Measurements from ENCODE around the gene MBD6.

MBD6 gene

GRCh38 chr12:57488402-57489156, 34.0 kb upstream of the MBD6 start:
- TF ChIP-seq USF1 (IDR thresholded peaks at IDR 0.05): no peak
- TF ChIP-seq EGR1 (IDR thresholded peaks at IDR 0.05): no peak

DNA sequence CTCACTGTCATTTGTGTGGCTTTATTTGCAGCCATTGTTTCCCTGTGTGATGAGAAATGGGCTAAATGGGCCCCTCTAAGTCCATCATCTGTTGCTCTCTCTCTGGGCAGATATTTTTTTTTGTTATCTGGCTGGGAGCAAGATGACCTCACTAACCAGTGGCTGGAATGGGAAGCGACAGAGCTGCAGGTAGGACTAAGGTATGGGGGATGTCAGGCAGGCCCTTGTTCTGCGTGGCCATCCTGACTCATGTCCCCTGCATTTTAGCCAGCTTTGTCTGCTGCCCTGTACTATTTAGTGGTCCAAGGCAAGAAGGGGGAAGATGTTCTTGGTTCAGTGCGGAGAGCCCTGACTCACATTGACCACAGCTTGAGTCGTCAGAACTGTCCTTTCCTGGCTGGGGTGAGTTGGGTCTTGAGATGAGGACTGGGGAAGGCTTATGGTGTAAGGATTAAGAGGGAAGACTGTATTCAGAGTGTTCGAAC, 33.4 kb upstream of the MBD6 start:
- TF ChIP-seq REST (IDR thresholded peaks at IDR 0.05; ENCODE audit: low read depth) (no peak), TCF12 (IDR thresholded peaks at IDR 0.05; ENCODE audit: low read depth) (no peak), TEAD4 (IDR thresholded peaks at IDR 0.05) (no peak), FOXM1 (IDR thresholded peaks at IDR 0.05; ENCODE audit: borderline replicate concordance, low read depth) (no peak), TAF1 (IDR thresholded peaks at IDR 0.05; ENCODE audit: low read depth) (no peak), EGR1 (IDR thresholded peaks at IDR 0.05) (no peak), EP300 (IDR thresholded peaks at IDR 0.05; ENCODE audit: borderline replicate concordance) (no peak), CREB1 (IDR thresholded peaks at IDR 0.05; ENCODE audit: low read depth) (no peak), RAD21 (IDR thresholded peaks at IDR 0.05; ENCODE audit: low read depth) (no peak), YY1 (IDR thresholded peaks at IDR 0.05; ENCODE audit: low read depth) (no peak)

DNA sequence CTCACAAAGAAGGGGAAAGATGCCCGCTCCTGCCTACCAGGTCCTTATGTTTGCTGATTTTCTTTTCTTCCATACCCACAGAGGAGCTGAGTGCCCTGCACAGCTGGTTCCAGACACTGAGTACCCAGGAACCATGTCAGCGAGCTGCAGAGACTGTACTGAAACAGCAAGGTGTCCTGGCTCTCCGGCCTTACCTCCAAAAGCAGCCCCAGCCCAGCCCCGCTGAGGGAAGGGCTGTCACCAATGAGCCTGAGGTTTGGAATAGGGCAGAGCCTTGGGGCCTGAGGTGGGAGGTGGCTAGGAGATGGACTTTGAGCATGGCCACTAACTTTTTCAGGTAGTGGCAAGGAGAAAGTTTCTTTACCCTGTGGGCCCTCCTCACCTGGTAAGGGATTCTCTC, 32.5 kb upstream of the MBD6 start:
- no peak for TF ChIP-seq TCF12 (IDR thresholded peaks at IDR 0.05; ENCODE audit: low read depth)
- TF ChIP-seq, protein P1, sequence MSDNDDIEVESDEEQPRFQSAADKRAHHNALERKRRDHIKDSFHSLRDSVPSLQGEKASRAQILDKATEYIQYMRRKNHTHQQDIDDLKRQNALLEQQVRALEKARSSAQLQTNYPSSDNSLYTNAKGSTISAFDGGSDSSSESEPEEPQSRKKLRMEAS (IDR thresholded peaks at IDR 0.05): no peak
- no peak for TF ChIP-seq REST (IDR thresholded peaks at IDR 0.05; ENCODE audit: low read depth)
- TF ChIP-seq TAF1 (IDR thresholded peaks at IDR 0.05; ENCODE audit: low read depth): no peak
- TF ChIP-seq NFIC (IDR thresholded peaks at IDR 0.05): no peak
- no peak for TF ChIP-seq TEAD4 (IDR thresholded peaks at IDR 0.05)
- no peak for TF ChIP-seq CEBPB (IDR thresholded peaks at IDR 0.05)
- no peak for TF ChIP-seq FOXM1 (IDR thresholded peaks at IDR 0.05; ENCODE audit: borderline replicate concordance, low read depth)
- TF ChIP-seq CREB1 (IDR thresholded peaks at IDR 0.05; ENCODE audit: low read depth): no peak
- no peak for TF ChIP-seq USF1 (IDR thresholded peaks at IDR 0.05)
- no peak for TF ChIP-seq YY1 (IDR thresholded peaks at IDR 0.05; ENCODE audit: low read depth)
- no peak for TF ChIP-seq RAD21 (IDR thresholded peaks at IDR 0.05; ENCODE audit: low read depth)
- TF ChIP-seq ZBTB7A (IDR thresholded peaks at IDR 0.05; ENCODE audit: low read depth): no peak
- no peak for TF ChIP-seq EGR1 (IDR thresholded peaks at IDR 0.05)
- TF ChIP-seq EP300 (IDR thresholded peaks at IDR 0.05; ENCODE audit: borderline replicate concordance): no peak

- TF ChIP-seq TAF1 (IDR thresholded peaks at IDR 0.05; ENCODE audit: low read depth) (no peak), ZBTB7A (IDR thresholded peaks at IDR 0.05; ENCODE audit: low read depth) (no peak), USF1 (IDR thresholded peaks at IDR 0.05) (no peak), CREB1 (IDR thresholded peaks at IDR 0.05; ENCODE audit: low read depth) (no peak), REST (IDR thresholded peaks at IDR 0.05; ENCODE audit: low read depth) (no peak), RAD21 (IDR thresholded peaks at IDR 0.05; ENCODE audit: low read depth) (no peak)
- TF ChIP-seq, protein P1 (IDR thresholded peaks at IDR 0.05): no peak
Measured at GRCh38 chr12:57491393-57492280, 31.0 kb upstream of the MBD6 start.
